Osteocyte (in vitro differentiated cells): Measurements from ENCODE around the gene AP2A1. TPM values are rescaled to one million over a fixed set of nuclear protein-coding genes. Genes with fewer than 3 reads are reported as not detected.

ENCODE experiments used
- DNase-seq: peaks from one replicate; pipeline ENCODE4 v3.0.0; 2021; ENCODE audit warnings: mixed read lengths; ENCODE audit not compliant: unreplicated experiment; ENCODE audit errors: extremely low spot score
- H3K27ac Mint-ChIP-seq: one replicate; pipeline ENCODE4 v1.8.0; 2021; ENCODE audit warnings: mild to moderate bottlenecking, mixed read lengths; ENCODE audit not compliant: unreplicated experiment
- H3K27me3 Mint-ChIP-seq: one replicate; pipeline ENCODE4 v1.8.0; 2021; ENCODE audit warnings: mixed read lengths; ENCODE audit not compliant: unreplicated experiment
- H3K36me3 Mint-ChIP-seq: one replicate; pipeline ENCODE4 v1.8.0; 2021; ENCODE audit warnings: mixed read lengths; ENCODE audit not compliant: unreplicated experiment
- H3K4me1 Mint-ChIP-seq: one replicate; pipeline ENCODE4 v1.8.0; 2021; ENCODE audit warnings: mixed read lengths; ENCODE audit not compliant: unreplicated experiment
- H3K4me3 Mint-ChIP-seq: one replicate; pipeline ENCODE4 v1.8.0; 2021; ENCODE audit warnings: mild to moderate bottlenecking, moderate library complexity, mixed read lengths; ENCODE audit not compliant: unreplicated experiment
- H3K9me3 Mint-ChIP-seq: one replicate; pipeline ENCODE4 v1.8.0; 2021; ENCODE audit warnings: mixed read lengths; ENCODE audit not compliant: unreplicated experiment
- total RNA-seq: library from RNA; stranded (reverse); gene quantifications from 2 replicates; pipeline ENCODE4 v1.2.1, GENCODE V29; 2021
- TF ChIP-seq, protein P1 (sequence below): fragments of 200-600 bp; sonication (generic); IDR thresholded peaks from 2 replicates; pipeline ENCODE4 v1.5.0; 2021; ENCODE audit warnings: antibody characterized with exemption, mild to moderate bottlenecking, moderate library complexity

Gene AP2A1
- total RNA-seq, 1 donor from 2014 or later: 133 TPM

DNA sequence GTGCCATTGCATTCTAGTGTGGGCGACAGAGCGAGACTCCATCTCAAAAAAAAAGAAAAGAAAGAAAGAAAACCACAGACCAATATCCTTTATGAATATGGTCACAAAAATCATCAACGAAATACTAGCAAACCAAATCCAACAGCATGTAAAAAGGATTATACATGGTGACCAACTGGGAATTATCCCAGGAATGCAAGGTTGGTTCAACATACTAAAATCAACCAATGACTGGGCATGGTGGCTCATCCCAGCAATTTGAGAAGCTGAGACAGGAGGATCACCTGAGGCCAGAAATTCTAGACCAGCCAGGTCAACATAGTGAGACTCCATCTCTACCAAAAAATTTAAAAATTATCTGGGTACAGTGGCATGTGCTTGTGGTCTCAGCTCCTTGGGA, 10.8 kb upstream of the AP2A1 start:
- Mint-ChIP-seq H3K36me3 (no peaks in the 10 kb centered on the region), H3K9me3 (peaks cover 3% of the 10 kb centered on the region), H3K4me1 (peaks cover 27% of the 10 kb centered on the region), H3K4me3 (no peak overlapping the region), H3K27me3 (no peaks in the 10 kb centered on the region), H3K27ac (peak overlapping the region; percentile 60)
- DNase-seq: no peak
- TF ChIP-seq, protein P1, sequence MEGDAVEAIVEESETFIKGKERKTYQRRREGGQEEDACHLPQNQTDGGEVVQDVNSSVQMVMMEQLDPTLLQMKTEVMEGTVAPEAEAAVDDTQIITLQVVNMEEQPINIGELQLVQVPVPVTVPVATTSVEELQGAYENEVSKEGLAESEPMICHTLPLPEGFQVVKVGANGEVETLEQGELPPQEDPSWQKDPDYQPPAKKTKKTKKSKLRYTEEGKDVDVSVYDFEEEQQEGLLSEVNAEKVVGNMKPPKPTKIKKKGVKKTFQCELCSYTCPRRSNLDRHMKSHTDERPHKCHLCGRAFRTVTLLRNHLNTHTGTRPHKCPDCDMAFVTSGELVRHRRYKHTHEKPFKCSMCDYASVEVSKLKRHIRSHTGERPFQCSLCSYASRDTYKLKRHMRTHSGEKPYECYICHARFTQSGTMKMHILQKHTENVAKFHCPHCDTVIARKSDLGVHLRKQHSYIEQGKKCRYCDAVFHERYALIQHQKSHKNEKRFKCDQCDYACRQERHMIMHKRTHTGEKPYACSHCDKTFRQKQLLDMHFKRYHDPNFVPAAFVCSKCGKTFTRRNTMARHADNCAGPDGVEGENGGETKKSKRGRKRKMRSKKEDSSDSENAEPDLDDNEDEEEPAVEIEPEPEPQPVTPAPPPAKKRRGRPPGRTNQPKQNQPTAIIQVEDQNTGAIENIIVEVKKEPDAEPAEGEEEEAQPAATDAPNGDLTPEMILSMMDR: no peak

DNA sequence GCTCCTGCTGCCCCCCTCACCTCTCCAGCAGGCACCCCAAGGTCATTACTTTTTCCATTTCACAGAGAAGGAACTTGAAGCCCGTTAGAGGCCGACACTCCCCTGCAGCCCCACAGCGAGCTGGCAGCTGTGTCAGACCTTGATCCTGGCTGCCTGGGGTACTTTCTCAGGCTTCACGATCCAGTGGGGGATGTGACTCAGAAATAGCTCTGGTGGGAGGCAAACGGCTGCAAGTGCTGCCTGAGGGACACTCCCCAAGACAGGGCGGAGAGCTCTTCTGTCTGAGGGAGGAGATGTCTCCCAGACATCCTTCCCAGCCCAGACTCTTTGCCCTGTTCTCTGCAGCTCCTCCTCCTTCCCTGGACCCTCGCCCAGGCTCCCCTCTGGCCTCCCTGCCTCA, 8.5 kb upstream of the AP2A1 start:
- Mint-ChIP-seq H3K9me3 (peaks cover 3% of the 10 kb centered on the region), H3K27me3 (no peaks in the 10 kb centered on the region), H3K4me3 (peak overlapping the region; percentile 36), H3K4me1 (peaks cover 29% of the 10 kb centered on the region), H3K36me3 (no peaks in the 10 kb centered on the region), H3K27ac (peak overlapping the region; percentile 88)
- no peak for DNase-seq
- TF ChIP-seq, protein P1: no peak

DNA sequence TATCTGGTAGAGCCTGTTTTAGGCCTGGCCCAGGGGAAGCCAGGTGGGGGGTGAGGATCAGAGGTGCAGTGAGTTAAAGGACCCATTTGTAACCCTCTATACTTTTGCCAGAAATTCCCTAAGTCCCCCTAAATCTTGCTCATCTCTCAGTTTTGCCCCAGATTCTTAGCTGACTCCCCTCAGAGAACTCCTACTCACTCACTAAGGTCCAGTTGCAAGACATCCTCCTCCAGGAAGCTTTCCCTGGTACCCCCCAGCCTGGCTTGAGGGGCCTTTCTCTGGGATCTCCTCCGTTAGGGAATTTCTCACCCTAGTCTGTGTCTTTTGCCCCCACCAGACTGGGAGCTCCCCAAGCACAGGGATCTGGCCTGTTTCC, 5.6 kb upstream of the AP2A1 start:
- peak overlapping the region; percentile 66 for H3K27ac Mint-ChIP-seq
- peaks cover 2% of the 10 kb centered on the region for H3K9me3 Mint-ChIP-seq
- no peak for DNase-seq
- H3K27me3 Mint-ChIP-seq: no peaks in the 10 kb centered on the region
- no peak overlapping the region for H3K4me3 Mint-ChIP-seq
- TF ChIP-seq, protein P1: no peak
- H3K4me1 Mint-ChIP-seq: peaks cover 41% of the 10 kb centered on the region
- no peaks in the 10 kb centered on the region for H3K36me3 Mint-ChIP-seq

DNA sequence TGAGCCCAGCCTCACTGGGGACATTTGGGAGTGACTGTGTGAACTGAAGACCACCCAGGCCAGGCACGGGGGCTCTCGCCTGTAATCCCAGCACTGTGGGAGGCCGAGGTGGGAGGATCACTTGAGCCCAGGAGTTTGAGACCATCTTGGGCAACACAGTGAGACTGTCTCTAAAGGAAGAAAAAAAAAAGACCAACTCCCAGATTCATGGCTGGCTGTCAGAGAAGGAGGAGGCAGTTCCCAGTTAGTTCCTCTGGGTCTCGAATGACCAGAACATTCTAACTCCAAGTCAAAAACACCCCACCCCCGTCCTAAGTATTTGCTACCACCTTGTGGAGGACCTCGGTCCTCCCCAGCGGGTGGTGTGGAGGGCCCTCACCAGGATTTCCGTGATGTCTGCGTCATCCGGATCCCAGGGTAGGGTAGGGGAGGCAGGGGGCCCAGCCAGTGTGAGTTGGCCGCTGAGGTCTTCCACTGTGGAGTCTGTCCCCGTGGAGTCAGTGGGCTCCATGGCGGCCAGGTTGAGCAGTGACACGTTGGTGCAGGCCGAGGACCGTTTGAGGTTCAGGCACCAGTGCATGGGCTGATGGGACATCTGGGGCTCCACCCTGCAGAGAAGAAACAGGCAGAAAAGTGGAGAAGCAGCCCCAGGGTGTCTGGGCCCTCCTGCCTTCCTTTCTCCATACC, 5.0 kb upstream of the AP2A1 start:
- Mint-ChIP-seq H3K4me1 (peaks cover 40% of the 10 kb centered on the region), H3K36me3 (no peaks in the 10 kb centered on the region), H3K27ac (peak overlapping the region; percentile 66), H3K4me3 (no peak overlapping the region), H3K27me3 (no peaks in the 10 kb centered on the region), H3K9me3 (no peaks in the 10 kb centered on the region)
- TF ChIP-seq, protein P1: peak; percentile 11
- DNase-seq: no peak

DNA sequence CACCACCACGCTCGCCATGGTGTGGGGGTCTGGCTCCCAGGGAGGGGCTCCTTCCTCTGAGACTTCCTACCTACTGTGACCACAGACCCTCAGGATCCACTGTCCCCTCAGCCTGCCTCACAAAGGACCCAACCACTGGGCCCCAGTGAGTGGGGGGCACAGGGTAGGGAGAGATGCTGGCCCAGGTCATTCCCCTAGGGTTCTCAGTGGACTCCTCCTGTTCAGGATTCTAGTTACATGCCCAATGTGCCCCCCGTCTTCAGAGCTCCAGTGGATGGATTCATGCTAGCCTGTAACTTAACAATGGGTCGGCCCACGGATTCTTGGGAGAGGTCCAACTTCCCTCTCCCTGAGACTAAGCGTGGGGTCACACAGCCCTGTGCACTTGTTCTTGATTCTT, 3.6 kb upstream of the AP2A1 start, which contains the start of gene TSKS:
TSS of gene TSKS (minus strand) at position 77 of the 400 bp plus-strand sequence. CDS start at position 18, 59 bp downstream.
- peak within 1 kb of the TSS; percentile 56 for H3K27ac Mint-ChIP-seq

More for the DNA sequence above, 3.6 kb upstream of the AP2A1 start, which contains the start of gene TSKS:
- TF ChIP-seq, protein P1: no peak
- Mint-ChIP-seq H3K4me3 (no peak within 1 kb of the TSS), H3K4me1 (peaks cover 39% of the 10 kb centered on the region), H3K36me3 (no peaks in the 10 kb centered on the region), H3K9me3 (no peaks in the 10 kb centered on the region), H3K27me3 (no peaks in the 10 kb centered on the region)
- no peak for DNase-seq
